Upper lobe of right lung (tissue), 1 donor: ENCODE results near the gene DEFB112. TPM values are rescaled to one million over a fixed set of nuclear protein-coding genes. Genes with fewer than 3 reads are reported as not detected.

Experiments
- ATAC-seq: fragments of 200-7000 bp; cut with Tn5 transposase; one replicate; pipeline ENCODE4 v1.9.1; 2020; ENCODE audit warnings: mild to moderate bottlenecking, moderate library complexity
- DNase-seq: peaks from one replicate; pipeline ENCODE4 v3.0.0-alpha.2; 2020
- H3K27ac ChIP-seq: fragments of 200-600 bp; one replicate; pipeline ENCODE4 v1.8.0; 2022
- H3K27me3 ChIP-seq: fragments of 200-600 bp; one replicate; pipeline ENCODE4 v1.8.0; 2022; ENCODE audit warnings: mild to moderate bottlenecking
- H3K36me3 ChIP-seq: fragments of 200-600 bp; one replicate; pipeline ENCODE4 v1.8.0; 2022
- H3K4me1 ChIP-seq: fragments of 200-600 bp; one replicate; pipeline ENCODE4 v1.8.0; 2022
- H3K4me3 ChIP-seq: fragments of 200-600 bp; one replicate; pipeline ENCODE4 v1.8.0; 2022; ENCODE audit warnings: mild to moderate bottlenecking
- H3K9me3 ChIP-seq: fragments of 200-600 bp; one replicate; pipeline ENCODE4 v1.8.0; 2022
- CTCF ChIP-seq: fragments of 200-600 bp; IDR thresholded peaks from one replicate; pipeline ENCODE4 v1.8.0; 2022; ENCODE audit warnings: antibody characterized with exemption
- intact Hi-C: fragments of 100-400 bp; cut with DNase I; formaldehyde crosslinking; loops from one replicate; pipeline ENCODE4 v1.11.0; 2022
- total RNA-seq: library from RNA; stranded (reverse); fragmentation: NEBNext Ultra II Directional; extraction: Animal tissue kit (Norgen Biotek cat#: 25700); gene quantifications from one replicate; pipeline ENCODE4 v1.2.1, GENCODE V29; 2021
- donor health status: DM: no; HTN: yes; CAD: no; lungs with severe emphysema.

The DEFB112 gene
- total RNA-seq, 1 donor from 2014 or later, result not detected

- ATAC-seq (peak; percentile 12), DNase-seq (no peak)
- Histone ChIP-seq H3K27me3 (no peaks in the 10 kb centered on the region), H3K36me3 (no peaks in the 10 kb centered on the region), H3K4me3 (no peak overlapping the region), H3K27ac (no peak overlapping the region), H3K4me1 (no peaks in the 10 kb centered on the region), H3K9me3 (no peaks in the 10 kb centered on the region)
- intact Hi-C loops, result no loop called here
- TF ChIP-seq CTCF, result no peak
These were observed 18.8 kb downstream of the DEFB112 start for GRCh38 chr6:50030777-50031562.

DNA sequence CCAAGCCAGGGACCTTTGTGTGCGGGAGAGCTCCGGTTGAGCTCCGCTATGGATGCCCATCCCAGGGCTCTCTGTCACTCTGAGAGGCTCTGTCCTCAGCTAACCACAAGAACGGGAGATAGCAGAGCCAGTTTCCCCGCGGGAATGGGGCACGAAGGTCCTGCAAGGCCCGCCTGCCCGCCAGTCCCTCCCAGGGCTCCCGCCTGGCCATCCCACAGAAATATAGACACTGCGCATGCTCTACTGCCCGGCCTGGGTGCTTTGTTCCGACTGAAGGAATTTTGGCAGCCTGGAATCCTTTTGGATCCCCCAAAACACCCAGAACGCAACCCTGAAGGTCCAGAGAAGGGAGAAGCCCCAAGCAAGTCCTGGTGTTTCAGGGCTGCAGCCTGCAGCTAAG, 19.4 kb downstream of the DEFB112 start:
- ATAC-seq, result peak; percentile 28
- intact Hi-C loops, result no loop called here
- DNase-seq, result no peak
- no peaks in the 10 kb centered on the region for H3K9me3 ChIP-seq
- H3K27ac ChIP-seq, result no peak overlapping the region
- H3K4me3 ChIP-seq, result no peak overlapping the region
- TF ChIP-seq CTCF, result no peak
- H3K4me1 ChIP-seq, result no peaks in the 10 kb centered on the region
- H3K36me3 ChIP-seq, result no peaks in the 10 kb centered on the region
- H3K27me3 ChIP-seq, result no peaks in the 10 kb centered on the region

DNA sequence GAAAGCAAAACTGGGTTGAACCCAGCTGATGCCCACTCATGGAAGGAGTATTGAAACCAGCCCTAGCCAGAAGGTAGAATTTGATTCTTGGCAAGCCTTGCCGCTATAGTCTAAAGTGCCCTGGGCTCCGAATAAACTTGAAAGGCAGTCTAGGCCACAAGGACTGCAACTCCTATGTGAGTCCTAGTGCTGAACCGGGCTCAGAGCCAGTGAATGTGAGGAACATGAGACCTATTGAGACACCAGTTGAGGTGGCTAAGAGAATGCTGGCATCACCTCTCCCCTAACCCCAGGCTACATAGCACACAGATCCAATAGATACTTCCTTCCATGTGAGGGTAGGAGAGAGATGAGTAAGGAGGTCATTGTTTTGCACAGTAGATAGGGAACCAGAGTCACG, 24.5 kb downstream of the DEFB112 start:
- DNase-seq, result no peak
- no peaks in the 10 kb centered on the region for H3K4me1 ChIP-seq
- no peak overlapping the region for H3K27ac ChIP-seq
- TF ChIP-seq CTCF, result no peak
- intact Hi-C loops, result no loop called here
- no peak overlapping the region for H3K4me3 ChIP-seq
- no peak for ATAC-seq
- H3K36me3 ChIP-seq, result no peaks in the 10 kb centered on the region
- H3K27me3 ChIP-seq, result no peaks in the 10 kb centered on the region
- no peaks in the 10 kb centered on the region for H3K9me3 ChIP-seq

DNA sequence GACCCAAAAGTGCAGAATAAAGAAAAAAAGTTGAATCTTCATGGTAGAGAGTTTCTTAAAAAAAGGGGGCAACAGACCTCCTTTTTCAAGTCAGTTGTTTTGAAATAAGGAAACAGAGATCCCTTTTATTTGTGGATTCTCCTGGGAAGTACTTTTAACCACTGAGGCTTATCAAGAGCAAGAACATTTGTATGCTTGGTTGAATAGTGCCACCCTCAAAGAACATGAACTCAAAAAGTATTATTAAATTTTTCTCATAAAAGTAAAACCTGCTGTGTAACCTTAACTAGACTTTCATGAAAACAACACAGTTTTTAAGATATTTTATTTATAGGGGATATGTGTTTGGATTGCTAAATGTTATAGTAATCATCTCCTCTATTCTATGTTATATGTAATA, 27.8 kb downstream of the DEFB112 start, which contains the start of gene DEFB110:
Gene DEFB110, minus strand, starts transcription at position 101 of the 400 bp plus-strand sequence. Its CDS starts 59 bp downstream, at position 42.
- DNase-seq (no peak), ATAC-seq (no peak)
- H3K27me3 ChIP-seq, result no peaks in the 10 kb centered on the region
- H3K9me3 ChIP-seq, result no peaks in the 10 kb centered on the region
- intact Hi-C loops, result no loop called here
- no peaks in the 10 kb centered on the region for H3K36me3 ChIP-seq
- no peak within 1 kb of the TSS for H3K4me3 ChIP-seq
- H3K4me1 ChIP-seq, result no peaks in the 10 kb centered on the region
- no peak within 1 kb of the TSS for H3K27ac ChIP-seq
- TF ChIP-seq CTCF, result no peak

DNA sequence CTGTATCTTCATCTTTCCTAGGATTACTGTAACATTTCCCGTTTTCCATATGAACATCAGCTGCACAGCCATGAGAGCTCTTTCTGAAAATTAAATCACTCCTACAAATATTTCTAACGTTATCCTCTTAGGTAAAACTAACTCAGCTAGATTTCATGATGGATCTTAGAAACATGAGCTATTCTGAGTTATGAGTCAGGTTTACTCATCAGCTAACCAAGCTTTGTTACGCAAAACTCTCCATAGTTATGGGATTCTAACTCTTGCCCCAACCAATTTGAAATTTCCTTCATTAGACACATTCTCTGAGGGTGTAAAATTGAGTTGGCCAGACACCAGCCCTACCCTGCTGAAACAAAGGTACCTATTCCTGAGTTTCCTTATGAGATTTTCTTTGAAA, 41.9 kb downstream of the DEFB112 start:
- Histone ChIP-seq H3K27ac (no peak overlapping the region), H3K9me3 (no peaks in the 10 kb centered on the region), H3K4me1 (no peaks in the 10 kb centered on the region), H3K36me3 (no peaks in the 10 kb centered on the region), H3K27me3 (no peaks in the 10 kb centered on the region), H3K4me3 (no peak overlapping the region)
- TF ChIP-seq CTCF, result no peak
- DNase-seq, result no peak
- intact Hi-C loops, result no loop called here
- ATAC-seq, result no peak
